Spinal cord (tissue), 10 donors: ENCODE measurements around the gene TAS2R50. TPM values are rescaled to one million over a fixed set of nuclear protein-coding genes. Genes with fewer than 3 reads are reported as not detected.

Experiments used
- DNase-seq, 6 donors: peaks; one replicate each; pipeline versions ENCODE4 v3.0.0 to v3.0.0-alpha.2; 2013 to 2015; ENCODE audit warnings: low spot score in 6 of 6, low read depth in 4 of 6
- H3K27ac ChIP-seq: one replicate; pipeline ENCODE4 v1.5.1; 2013; ENCODE audit warnings: low read depth, low read length, control low read depth
- H3K27me3 ChIP-seq: one replicate; pipeline ENCODE4 v1.6.1; 2013; ENCODE audit warnings: low read length; ENCODE audit not compliant: control insufficient read depth, insufficient read depth
- H3K36me3 ChIP-seq: one replicate; pipeline ENCODE4 v1.6.1; 2013; ENCODE audit warnings: low read length; ENCODE audit not compliant: control insufficient read depth, insufficient read depth
- H3K4me1 ChIP-seq: one replicate; pipeline ENCODE4 v1.6.1; 2013; ENCODE audit warnings: low read length; ENCODE audit not compliant: control insufficient read depth, insufficient read depth
- H3K4me3 ChIP-seq: one replicate; pipeline ENCODE4 v1.5.1; 2013; ENCODE audit warnings: low read depth, low read length, control low read depth
- H3K9me3 ChIP-seq: one replicate; pipeline ENCODE4 v1.6.1; 2013; ENCODE audit warnings: low read length; ENCODE audit not compliant: control insufficient read depth, insufficient read depth
- WGBS: methylation state at CpG from one replicate; pipeline ENCODE4 v1.1.5; 2013; ENCODE audit warnings: missing lambda C conversion rate; ENCODE audit not compliant: insufficient coverage; 5-methylcytosine and 5-hydroxymethylcytosine counted together
- polyA plus RNA-seq, 2 donors: library from polyadenylated mRNA; unstranded; fragments of 120-200 nt; gene quantifications; one replicate each; pipeline ENCODE4 v1.2.1, GENCODE V29; 2013; ENCODE audit not compliant: insufficient read length in 2 of 2
- total RNA-seq, 2 donors: library from RNA; depleted of rRNA in 1 of 2; stranded (reverse); fragments of 120-200 nt in 1 of 2; fragments of >200 nt in 1 of 2; gene quantifications; one replicate each; pipeline versions ENCODE4 v1.2.3 to v1.2.4, GENCODE V29; 2013 to 2014
- donor health status: healthy.

TAS2R50 gene
- total and polyA plus RNA-seq, 4 donors = 0.17 to 10.9 (median 3.9) TPM; not detected in 1

DNA sequence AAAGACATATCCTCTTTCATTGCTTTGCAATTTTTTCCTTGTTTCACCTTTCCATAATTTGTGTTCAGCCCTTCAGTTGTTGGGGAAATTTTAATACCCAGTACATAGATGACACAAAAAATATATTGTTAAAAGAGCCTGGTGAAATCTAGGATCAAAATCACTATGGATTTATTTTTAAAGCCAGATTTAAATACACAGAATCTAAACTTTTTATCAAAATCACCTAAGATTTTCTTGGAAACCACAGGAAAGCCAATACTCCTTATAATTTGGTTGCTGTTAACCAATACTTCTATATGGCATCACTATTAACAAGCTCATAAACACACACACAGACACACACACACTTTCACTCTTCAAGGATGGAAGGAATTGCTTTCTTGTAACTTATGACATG is 11.5 kb upstream of the TAS2R50 start, which contains the start of gene TAS2R20:
Gene TAS2R20, minus strand, starts transcription at position 101 of the 400 bp plus-strand sequence. CDS start 429 bp downstream, outside the sequence.
- DNase-seq = no peak
- Histone ChIP-seq H3K27ac (no peak within 1 kb of the TSS), H3K4me1 (no peaks in the 10 kb centered on the region), H3K36me3 (no peaks in the 10 kb centered on the region), H3K27me3 (no peaks in the 10 kb centered on the region), H3K9me3 (no peaks in the 10 kb centered on the region), H3K4me3 (no peak within 1 kb of the TSS)

DNA sequence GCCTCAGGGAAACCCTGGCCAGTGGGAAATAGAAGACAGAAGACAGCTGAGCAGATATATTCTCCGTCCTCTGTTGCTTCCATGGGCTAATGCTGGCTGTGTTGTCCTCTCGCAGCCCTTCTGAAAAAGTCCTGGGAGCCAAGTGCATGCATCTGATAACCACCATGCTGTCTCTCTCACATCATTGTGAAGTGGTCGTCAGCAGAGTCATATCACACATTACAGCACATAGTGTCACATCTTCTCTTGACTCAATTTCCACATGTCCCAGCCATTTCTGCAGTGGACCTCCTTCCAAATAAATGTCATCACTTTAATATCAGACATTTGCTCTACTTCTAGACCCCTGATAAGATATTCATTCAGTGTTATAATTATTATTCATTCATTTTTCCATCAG is 7.6 kb upstream of the TAS2R50 start:
- H3K9me3 ChIP-seq = peaks cover 2% of the 10 kb centered on the region
- DNase-seq = no peak
- H3K27ac ChIP-seq = no peak overlapping the region
- no peaks in the 10 kb centered on the region for H3K27me3 ChIP-seq
- no peak overlapping the region for H3K4me3 ChIP-seq
- WGBS = 89% methylated on average over 2 of the region's 3 CpGs
- no peaks in the 10 kb centered on the region for H3K4me1 ChIP-seq
- no peaks in the 10 kb centered on the region for H3K36me3 ChIP-seq

DNA sequence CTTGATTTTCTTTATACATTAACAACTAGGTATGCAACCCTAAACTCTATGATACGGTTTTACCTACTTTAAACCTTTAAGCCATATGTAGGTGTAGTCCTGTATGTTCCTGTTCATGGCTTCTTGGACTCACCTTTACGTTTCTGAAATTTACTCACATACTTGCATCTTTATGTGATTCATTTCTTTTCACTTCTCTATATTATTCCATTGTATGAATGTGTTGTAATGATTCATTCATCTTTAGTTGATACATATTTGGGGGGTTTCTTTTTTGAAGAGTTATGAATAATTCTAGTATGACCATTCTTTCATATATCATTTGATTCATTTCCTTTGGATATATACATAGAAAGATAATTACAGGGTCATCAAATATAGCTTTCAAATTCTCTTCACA is 2.4 kb upstream of the TAS2R50 start:
- no peak for DNase-seq
- no CpG with 5 or more reads among the region's 2 CpGs for WGBS
- Histone ChIP-seq H3K27me3 (no peaks in the 10 kb centered on the region), H3K4me3 (no peak overlapping the region), H3K36me3 (no peaks in the 10 kb centered on the region), H3K27ac (no peak overlapping the region), H3K4me1 (no peaks in the 10 kb centered on the region), H3K9me3 (peaks cover 2% of the 10 kb centered on the region)

DNA sequence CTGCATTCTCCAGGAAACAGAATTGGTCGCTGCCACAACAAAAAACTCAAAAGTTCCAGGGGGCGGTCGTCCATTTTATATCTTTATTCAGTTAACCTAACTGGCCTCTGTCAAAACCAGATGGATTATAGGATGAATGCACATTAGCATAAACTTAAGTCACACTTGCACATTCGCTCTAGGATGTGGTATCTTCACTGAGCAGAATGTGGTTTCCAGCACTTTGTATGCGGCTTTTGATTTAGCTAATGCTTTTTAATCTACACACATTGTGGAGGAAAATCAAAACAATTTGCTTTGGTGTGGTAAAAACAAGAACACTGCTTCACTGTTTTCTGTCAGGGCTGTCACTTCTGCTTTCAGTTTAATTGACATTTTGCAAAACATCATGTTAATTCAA is 4.5 kb downstream of the TAS2R50 start:
- no peak overlapping the region for H3K4me3 ChIP-seq
- peaks cover 2% of the 10 kb centered on the region for H3K9me3 ChIP-seq
- no peak overlapping the region for H3K27ac ChIP-seq
- no peaks in the 10 kb centered on the region for H3K4me1 ChIP-seq
- DNase-seq = no peak
- WGBS = no CpG with 5 or more reads among the region's 5 CpGs
- H3K27me3 ChIP-seq = no peaks in the 10 kb centered on the region
- no peaks in the 10 kb centered on the region for H3K36me3 ChIP-seq

DNA sequence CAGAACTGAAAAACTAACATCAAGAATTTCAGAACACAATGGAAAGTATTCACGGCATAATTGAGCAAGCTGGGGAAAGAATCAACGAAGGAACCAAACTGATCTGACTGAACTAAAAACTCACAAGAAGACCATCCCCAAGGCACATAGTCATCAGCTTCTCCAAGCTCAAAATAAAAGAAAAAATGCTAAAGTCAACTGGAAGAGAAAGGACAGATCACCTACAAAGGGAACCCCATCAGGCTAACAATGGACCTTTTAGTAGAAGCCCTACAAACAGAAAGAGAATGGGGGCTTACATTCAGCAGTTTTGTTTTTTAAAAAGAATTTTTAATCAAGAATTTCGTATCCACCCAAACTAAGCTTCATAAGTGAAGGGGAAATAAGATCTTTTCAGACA is 11.7 kb downstream of the TAS2R50 start:
- H3K4me1 ChIP-seq = no peaks in the 10 kb centered on the region
- H3K4me3 ChIP-seq = no peak overlapping the region
- no peak for DNase-seq
- H3K27me3 ChIP-seq = no peaks in the 10 kb centered on the region
- no peak overlapping the region for H3K27ac ChIP-seq
- no peaks in the 10 kb centered on the region for H3K36me3 ChIP-seq
- WGBS = no CpG with 5 or more reads among the region's 3 CpGs
- H3K9me3 ChIP-seq = peaks cover 2% of the 10 kb centered on the region

DNA sequence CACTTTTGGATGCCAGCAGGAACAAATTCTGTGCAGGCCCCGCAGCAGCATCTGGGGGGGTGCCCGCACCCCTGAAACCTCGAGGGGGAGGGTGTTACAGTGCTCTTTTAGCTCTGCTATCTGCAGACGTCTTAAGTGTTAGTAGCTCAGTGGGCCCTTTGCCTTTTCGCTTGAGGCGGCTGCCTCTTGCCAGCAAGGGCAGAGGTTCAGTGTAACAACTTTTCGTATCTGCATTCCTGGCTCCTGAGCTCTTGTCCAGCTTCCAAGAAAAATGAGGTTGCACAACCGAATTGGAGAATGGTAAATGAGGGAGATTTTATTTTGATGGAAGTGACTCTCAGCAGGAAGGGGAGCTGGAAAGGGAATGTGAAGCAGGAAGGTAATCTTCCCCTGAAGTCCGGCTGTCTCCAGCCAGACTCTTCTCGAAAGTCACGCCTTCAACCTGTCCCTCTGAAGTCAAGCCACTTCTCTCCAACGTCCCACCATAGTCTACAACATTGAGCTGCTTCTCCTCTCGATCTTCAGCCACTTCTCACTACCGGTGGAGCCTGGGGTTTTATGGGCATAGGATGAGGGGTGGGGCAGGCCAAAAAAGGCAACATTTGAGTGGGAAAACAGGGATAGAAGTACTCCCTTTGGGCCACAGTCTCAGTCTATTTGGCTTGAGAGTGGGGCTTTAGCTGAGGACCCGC is 17.8 kb downstream of the TAS2R50 start:
- peak in 1 of 6 donors; percentile 27 for DNase-seq
- Histone ChIP-seq H3K9me3 (no peaks in the 10 kb centered on the region), H3K4me1 (peaks cover 3% of the 10 kb centered on the region), H3K27me3 (no peaks in the 10 kb centered on the region), H3K36me3 (no peaks in the 10 kb centered on the region), H3K4me3 (no peak overlapping the region), H3K27ac (no peak overlapping the region)
- 89% methylated on average over 10 of the region's 15 CpGs for WGBS

DNA sequence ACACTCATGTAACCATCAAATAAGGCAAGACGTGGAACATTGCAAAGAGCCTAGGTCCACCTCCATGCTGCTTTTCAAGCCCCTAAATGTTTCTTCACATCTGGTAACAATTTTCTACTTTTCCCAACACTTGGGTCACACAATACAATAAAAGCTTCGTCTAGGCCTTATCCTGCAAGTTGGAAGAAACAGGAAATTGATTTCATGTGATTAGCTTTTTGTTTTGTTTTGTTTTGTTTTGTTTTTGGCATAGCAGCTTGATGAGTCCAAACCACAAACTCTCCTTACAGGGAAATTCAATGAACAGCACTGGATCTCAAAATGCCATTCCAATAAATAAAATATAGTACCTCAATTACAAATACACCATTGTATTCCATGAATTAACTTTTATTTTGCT is 19.3 kb downstream of the TAS2R50 start:
- no peaks in the 10 kb centered on the region for H3K27me3 ChIP-seq
- H3K36me3 ChIP-seq = no peaks in the 10 kb centered on the region
- no peak overlapping the region for H3K4me3 ChIP-seq
- no peak for DNase-seq
- H3K27ac ChIP-seq = no peak overlapping the region
- H3K9me3 ChIP-seq = no peaks in the 10 kb centered on the region
- WGBS = 100% methylated on average over 1 of the region's 2 CpGs
- H3K4me1 ChIP-seq = peaks cover 3% of the 10 kb centered on the region

DNA sequence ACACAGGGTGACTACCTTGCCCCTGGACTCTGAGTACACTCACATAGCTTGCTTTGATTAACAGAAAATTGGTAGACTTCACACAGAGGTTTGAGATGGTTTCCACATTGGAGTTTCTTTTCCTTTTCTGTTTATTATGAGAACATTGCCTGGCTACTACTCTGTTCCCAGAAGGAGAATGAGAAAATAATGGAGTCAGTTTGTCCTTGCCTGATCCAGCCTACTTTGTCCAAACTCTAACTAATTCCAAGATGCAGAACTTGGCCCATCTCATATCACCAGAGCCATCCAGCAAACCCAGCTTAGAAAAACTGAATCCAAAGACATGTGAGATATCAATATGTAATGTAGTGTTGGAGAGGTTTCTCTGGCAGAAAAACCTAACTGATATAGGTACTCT is 20.4 kb downstream of the TAS2R50 start:
- Histone ChIP-seq H3K27ac (no peak overlapping the region), H3K27me3 (no peaks in the 10 kb centered on the region), H3K9me3 (no peaks in the 10 kb centered on the region), H3K4me1 (peaks cover 3% of the 10 kb centered on the region), H3K4me3 (no peak overlapping the region), H3K36me3 (no peaks in the 10 kb centered on the region)
- no peak for DNase-seq

DNA sequence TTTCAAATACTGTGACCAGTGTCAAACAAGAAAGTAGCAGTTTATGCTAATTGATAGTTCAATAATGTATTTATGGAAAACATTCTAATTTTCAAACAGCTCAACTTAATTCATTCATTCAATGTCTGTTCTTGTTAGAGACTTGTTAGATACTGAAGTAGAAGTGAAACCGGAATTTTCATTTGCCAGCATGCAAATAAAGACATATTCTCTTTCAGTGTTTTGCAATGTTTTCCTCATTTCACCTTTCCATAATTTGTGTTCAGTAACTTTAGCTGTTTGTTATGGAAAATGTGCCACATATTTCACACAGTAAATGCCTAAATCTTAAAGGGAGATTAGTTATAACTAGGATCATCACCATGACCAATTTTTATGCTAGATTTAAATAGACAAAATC is 21.2 kb downstream of the TAS2R50 start:
- DNase-seq = no peak
- no peaks in the 10 kb centered on the region for H3K27me3 ChIP-seq
- H3K4me1 ChIP-seq = peaks cover 3% of the 10 kb centered on the region
- H3K4me3 ChIP-seq = no peak overlapping the region
- H3K27ac ChIP-seq = no peak overlapping the region
- no CpG with 5 or more reads among the region's 1 CpG for WGBS
- H3K9me3 ChIP-seq = no peaks in the 10 kb centered on the region
- no peaks in the 10 kb centered on the region for H3K36me3 ChIP-seq

DNA sequence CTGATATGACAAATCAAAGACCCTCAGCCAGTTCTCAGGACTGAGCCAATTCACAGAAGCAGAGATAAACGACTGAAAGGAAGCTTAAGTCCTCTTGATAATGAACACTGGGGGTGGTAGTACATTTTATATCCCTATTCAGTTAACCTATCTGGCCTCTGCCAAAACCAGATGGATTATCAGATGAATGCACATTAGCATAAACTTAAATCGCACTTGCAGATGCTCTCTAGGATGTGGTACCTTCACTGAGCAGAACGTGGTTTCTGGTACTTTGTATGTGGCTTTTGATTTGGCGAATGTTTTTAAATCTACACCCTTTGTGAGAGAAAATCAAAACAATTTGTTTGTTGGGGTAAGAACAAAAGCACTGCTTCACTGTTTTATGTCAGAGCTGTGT is 26.5 kb downstream of the TAS2R50 start:
- 80% methylated on average over 1 of the region's 4 CpGs for WGBS
- H3K27ac ChIP-seq = no peak overlapping the region
- DNase-seq = no peak
- no peaks in the 10 kb centered on the region for H3K4me1 ChIP-seq
- H3K36me3 ChIP-seq = no peaks in the 10 kb centered on the region
- H3K9me3 ChIP-seq = peaks cover 10% of the 10 kb centered on the region
- H3K4me3 ChIP-seq = no peak overlapping the region
- no peaks in the 10 kb centered on the region for H3K27me3 ChIP-seq
